HG02763 (cell line): ENCODE results near the gene ATP11A.

ENCODE experiments used
- ATAC-seq: cut with Tn5 transposase; IDR thresholded peaks from one replicate; pipeline ENCODE4 v1.9.1; 2021; ENCODE audit warnings: mild to moderate bottlenecking, moderate library complexity; ENCODE audit not compliant: unreplicated experiment

ATP11A gene

GRCh38 chr13:112810608-112811007 lies 120.8 kb downstream of the ATP11A start:
- no peak for ATAC-seq

GRCh38 chr13:112812306-112813055 lies 122.6 kb downstream of the ATP11A start:
- ATAC-seq: no peak

GRCh38 chr13:112813552-112813951 lies 123.7 kb downstream of the ATP11A start:
- ATAC-seq: no peak

GRCh38 chr13:112814905-112815585 lies 125.2 kb downstream of the ATP11A start:
- ATAC-seq: no peak

GRCh38 chr13:112815871-112816270 lies 126.0 kb downstream of the ATP11A start:
- no peak for ATAC-seq

- ATAC-seq: no peak
Observed at GRCh38 chr13:112818040-112818697, 128.3 kb downstream of the ATP11A start.

- ATAC-seq: no peak
Observed at GRCh38 chr13:112818698-112819045, 128.8 kb downstream of the ATP11A start.

- no peak for ATAC-seq
Observed at GRCh38 chr13:112819111-112819510, 129.3 kb downstream of the ATP11A start.

- ATAC-seq: no peak
Observed at GRCh38 chr13:112819816-112820215, 130.0 kb downstream of the ATP11A start.

- ATAC-seq: no peak
Observed at GRCh38 chr13:112820318-112820717, 130.5 kb downstream of the ATP11A start.

GRCh38 chr13:112821340-112822055 lies 131.7 kb downstream of the ATP11A start:
- ATAC-seq: no peak

- no peak for ATAC-seq
Observed at GRCh38 chr13:112822851-112823250, 133.0 kb downstream of the ATP11A start.

- ATAC-seq: no peak
Observed at GRCh38 chr13:112824429-112824828, 134.6 kb downstream of the ATP11A start.

- ATAC-seq: no peak
Observed at GRCh38 chr13:112825071-112825470, 135.2 kb downstream of the ATP11A start.

GRCh38 chr13:112825875-112826274 lies 136.0 kb downstream of the ATP11A start:
- no peak for ATAC-seq

- no peak for ATAC-seq
Observed at GRCh38 chr13:112826565-112826964, 136.7 kb downstream of the ATP11A start.

- ATAC-seq: no peak
Observed at GRCh38 chr13:112828082-112828699, 138.4 kb downstream of the ATP11A start.

GRCh38 chr13:112828756-112829155 lies 138.9 kb downstream of the ATP11A start:
- ATAC-seq: no peak

GRCh38 chr13:112831196-112831595 lies 141.4 kb downstream of the ATP11A start:
- ATAC-seq: no peak

- ATAC-seq: no peak
Observed at GRCh38 chr13:112831801-112832200, 142.0 kb downstream of the ATP11A start.

GRCh38 chr13:112832811-112833210 lies 143.0 kb downstream of the ATP11A start:
- ATAC-seq: no peak
